Cardiac fibroblast (primary cell): ENCODE results near the gene STK32C.

Experiments used
- DNase-seq, 2 donors: peaks; one replicate each; pipeline versions ENCODE4 v3.0.0 to v3.0.0-alpha.2; 2010; ENCODE audit warnings: low read depth in 2 of 2
- H3K4me3 ChIP-seq, 2 donors: replicated peaks in 1 of 2; 1 replicate in 1 of 2; 2 replicates in 1 of 2; pipeline ENCODE4 v1.5.1; 2011; ENCODE audit warnings: low read depth in 2 of 2, low read length in 2 of 2, mild to moderate bottlenecking in 2 of 2, moderate library complexity in 1 of 2
- TF ChIP-seq, protein P1 (sequence below): IDR thresholded peaks from one replicate; pipeline ENCODE4 v1.5.1; 2011; ENCODE audit warnings: low read depth, mild to moderate bottlenecking, low read length, inconsistent platforms

STK32C gene

DNA sequence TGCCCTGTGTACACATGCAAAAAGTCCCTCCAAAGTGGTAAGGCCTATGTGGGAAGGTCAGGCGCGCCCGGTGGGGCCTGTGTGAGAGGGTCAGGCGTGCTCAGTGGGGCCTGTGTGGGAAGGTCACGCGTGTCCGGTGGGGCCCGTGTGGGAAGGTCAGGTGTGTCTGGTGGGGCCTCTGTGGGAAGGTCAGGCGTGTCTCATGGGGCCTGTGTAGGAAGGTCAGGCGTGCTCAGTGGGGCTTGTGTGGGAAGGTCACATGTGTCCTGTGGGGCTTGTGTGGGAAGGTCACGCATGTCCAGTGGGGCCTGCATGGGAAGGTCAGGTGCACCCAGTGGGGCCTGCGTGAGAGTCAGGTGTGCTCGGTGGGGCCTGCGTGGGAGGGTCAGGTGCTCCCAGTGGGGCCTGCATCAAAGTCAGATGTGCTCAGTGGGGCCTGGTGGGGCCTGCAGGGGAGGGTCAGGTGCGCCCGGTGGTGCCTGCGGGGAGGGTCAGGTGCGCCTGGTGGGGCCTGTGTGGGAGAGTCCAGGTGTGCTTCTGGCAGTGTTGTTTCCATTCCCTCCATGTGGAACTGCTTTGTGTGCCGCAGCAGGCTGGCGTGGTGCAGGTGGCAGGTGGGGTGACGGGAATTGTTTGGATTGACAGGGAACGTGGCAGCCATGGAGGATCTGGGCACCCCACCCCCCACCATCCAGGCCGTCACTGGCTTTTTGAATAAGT is 39.6 kb upstream of the STK32C start:
- TF ChIP-seq, protein P1, sequence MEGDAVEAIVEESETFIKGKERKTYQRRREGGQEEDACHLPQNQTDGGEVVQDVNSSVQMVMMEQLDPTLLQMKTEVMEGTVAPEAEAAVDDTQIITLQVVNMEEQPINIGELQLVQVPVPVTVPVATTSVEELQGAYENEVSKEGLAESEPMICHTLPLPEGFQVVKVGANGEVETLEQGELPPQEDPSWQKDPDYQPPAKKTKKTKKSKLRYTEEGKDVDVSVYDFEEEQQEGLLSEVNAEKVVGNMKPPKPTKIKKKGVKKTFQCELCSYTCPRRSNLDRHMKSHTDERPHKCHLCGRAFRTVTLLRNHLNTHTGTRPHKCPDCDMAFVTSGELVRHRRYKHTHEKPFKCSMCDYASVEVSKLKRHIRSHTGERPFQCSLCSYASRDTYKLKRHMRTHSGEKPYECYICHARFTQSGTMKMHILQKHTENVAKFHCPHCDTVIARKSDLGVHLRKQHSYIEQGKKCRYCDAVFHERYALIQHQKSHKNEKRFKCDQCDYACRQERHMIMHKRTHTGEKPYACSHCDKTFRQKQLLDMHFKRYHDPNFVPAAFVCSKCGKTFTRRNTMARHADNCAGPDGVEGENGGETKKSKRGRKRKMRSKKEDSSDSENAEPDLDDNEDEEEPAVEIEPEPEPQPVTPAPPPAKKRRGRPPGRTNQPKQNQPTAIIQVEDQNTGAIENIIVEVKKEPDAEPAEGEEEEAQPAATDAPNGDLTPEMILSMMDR, result no peak
- no peak for DNase-seq
- H3K4me3 ChIP-seq, result no peak overlapping the region

DNA sequence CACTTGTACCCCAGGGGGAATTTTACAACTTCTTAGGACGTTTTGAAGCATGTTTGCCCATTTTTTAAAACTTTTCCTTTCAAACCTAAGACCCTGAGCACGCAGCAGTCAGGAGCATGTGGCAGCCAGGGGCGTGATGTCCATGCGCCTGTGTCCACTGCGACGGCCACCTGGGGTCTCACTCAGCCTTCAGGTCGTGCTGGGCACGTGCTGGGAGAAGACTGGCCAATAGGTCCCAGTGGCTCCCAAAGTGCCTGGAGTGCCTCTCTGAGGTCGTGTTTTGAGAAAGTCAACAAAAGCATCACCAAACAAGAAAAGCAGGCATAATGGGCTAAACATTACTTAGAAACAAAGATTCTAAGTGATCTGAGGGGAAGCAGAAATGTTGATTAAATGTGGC is 39.1 kb upstream of the STK32C start:
- DNase-seq, result no peak
- no peak overlapping the region for H3K4me3 ChIP-seq
- TF ChIP-seq, protein P1, result no peak

DNA sequence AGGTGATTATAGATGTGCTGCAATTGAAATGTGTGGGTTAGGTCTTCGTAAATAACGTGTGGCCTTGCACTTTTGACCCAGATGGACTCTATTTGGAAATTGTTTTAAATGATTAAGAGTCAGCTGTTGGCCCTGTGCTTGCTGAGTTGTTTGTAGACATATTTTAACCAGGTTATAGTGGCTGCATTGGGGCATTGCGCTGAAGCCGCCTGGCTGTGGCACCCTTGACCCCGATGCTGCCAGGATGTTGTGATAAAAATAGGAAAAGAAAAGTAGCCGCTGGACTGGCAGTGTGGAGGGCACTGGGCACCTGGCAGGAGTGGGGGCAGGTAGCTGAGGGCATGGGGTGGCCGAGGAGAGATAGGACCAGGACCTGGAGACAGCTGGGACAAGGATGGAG is 37.6 kb upstream of the STK32C start:
- H3K4me3 ChIP-seq, result no peak overlapping the region
- DNase-seq, result no peak
- TF ChIP-seq, protein P1, result no peak

- no peak for DNase-seq
- no peak overlapping the region for H3K4me3 ChIP-seq
- TF ChIP-seq, protein P1, result no peak
Observed at GRCh38 chr10:132344386-132344785, 36.6 kb upstream of the STK32C start.

DNA sequence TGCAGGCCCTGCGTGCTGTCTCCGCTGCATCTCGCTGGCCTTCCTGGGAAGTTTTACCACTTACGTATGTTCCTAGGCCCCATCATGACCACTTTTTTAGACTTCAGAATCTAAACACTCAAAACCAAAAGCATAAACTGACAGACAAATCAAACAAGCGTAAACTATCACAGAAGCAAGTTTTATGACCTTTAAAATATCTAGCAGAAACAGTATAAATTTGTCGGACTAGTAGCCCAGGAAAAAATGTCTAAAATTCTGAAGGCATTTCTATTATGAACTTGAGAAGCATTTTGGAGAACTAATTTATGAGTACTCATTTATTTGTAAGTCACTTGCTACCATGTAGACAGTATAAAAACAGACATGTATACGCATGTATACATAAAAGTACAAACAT is 34.8 kb upstream of the STK32C start:
- no peak for DNase-seq
- H3K4me3 ChIP-seq, result no peak overlapping the region
- TF ChIP-seq, protein P1, result no peak

DNA sequence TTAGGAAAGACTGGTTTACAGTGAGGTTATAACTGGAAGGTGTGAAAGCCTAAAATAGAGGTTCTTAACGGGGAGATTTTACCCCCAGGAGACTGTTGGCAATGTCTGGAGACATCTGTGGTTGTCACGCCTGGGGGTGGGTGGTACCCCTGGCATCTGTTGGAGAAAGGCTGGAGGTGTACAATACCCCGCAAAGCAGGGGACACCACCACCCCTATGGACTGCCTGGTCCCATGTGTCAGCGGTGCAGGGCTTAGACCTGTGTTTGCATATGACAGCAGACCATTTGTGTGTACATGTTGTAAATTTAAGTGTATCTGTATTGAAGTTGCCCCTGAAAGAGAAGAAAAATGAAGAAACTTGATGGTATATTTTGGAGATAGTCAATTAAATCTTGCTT is 34.0 kb upstream of the STK32C start:
- TF ChIP-seq, protein P1, result no peak
- no peak for DNase-seq
- no peak overlapping the region for H3K4me3 ChIP-seq

DNA sequence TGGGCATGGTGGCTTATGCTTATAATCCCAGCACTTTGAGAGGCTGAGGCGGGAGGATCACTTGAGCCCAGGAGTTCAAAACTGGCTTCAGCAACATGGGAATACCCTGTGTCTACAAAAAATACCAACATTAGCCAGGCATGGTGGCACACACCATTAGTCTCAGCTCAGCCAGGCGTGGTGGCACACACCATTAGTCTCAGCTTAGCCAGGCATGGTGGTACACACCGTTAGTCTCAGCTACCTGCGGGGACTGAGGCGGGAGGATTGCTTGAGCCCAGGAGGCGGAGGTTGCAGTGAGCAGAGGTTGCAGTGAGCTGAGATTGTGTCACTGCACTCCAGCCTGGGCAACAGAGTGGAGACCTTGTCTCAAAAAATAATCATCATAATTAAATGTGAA is 33.3 kb upstream of the STK32C start:
- TF ChIP-seq, protein P1, result no peak
- no peak for DNase-seq
- H3K4me3 ChIP-seq, result no peak overlapping the region
